AG08396 (cell line): ENCODE data around the gene FOXP1.

Experiments used
- DNase-seq: peaks from one replicate; pipeline ENCODE4 v3.0.0; 2012; ENCODE audit warnings: low spot score, mixed read lengths

FOXP1 gene

DNA sequence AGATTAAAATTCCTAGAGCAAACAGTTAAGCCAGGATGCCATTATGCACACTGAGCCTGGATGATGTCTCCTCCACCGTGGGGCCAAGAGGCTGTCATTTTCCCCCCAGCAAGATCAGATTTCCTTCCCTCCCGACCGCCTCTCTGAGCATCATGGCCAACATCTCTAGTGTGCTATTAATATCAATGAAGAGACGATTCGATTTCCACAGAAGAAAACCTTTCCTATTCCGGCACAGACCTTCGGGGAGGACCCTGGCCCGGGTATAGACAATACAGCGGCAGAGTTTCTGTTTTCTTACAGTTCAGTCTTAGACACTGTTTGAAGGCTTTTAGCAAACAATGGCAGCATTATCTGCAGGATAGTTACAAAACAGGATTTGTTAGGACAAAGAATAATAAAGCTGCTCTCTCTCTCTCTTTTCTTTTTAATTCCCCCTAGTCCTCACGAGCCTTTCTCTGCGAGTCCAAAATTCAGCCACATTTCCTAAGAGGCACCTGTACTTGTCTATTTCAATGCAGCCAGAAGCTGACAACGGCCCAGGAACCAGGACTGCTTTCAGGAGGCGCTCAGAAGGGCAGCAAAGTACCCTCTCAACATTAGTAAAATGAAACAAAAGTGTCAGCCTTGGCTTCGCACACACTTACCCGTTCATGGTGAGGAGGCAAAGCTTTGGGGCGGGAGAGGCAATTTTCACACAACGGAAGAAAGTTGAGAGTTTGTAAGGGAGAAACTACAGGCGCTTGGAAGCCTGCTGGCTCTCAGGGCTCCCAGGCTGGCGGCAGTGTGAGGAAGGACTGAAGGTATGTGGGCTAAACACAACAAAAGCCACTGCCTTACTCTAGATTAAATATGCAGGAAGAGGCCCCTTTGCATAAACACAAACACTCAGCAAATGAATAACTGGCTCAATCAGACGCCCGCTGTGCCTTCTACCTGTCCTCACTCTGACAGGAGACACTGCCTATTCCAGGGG lies 278.0 kb downstream of the FOXP1 start:
- no peak for DNase-seq

DNA sequence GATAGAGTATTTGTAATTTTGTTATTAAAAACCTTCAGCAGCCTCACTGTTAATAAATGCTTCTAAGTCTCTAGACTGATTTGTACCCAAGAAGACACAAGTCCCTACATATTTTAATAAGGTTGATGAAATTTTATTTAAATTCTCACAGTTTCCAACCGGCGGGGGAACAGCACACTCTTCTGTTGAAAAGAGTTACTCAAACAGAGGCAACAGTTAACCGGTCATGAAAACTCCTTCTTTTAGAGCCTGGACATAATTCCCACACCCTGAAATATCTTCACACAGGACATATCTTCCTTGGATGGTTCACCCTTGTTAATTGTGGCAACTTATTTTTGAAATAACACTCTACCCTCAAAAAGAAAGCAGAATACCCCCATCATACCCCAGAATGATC lies 278.8 kb downstream of the FOXP1 start:
- DNase-seq = no peak

DNA sequence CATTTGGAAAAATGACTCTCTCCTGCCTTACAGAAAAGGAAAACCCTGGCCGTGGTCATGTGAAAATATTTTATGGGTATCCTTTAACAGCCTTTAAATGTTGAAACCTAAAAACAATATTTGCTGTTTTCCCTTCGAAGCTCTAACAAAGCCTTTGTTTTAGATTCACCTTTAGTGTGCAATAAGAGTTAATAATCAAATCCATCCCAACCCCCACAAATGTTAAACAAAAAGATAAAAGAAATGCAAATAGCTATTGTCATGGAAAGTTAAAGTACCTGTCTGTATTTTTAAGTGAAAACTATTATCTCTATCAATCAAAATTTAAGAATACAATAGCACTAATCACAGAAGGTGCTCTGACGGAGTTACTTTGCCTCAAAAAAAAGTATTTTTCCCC lies 279.3 kb downstream of the FOXP1 start:
- no peak for DNase-seq

DNA sequence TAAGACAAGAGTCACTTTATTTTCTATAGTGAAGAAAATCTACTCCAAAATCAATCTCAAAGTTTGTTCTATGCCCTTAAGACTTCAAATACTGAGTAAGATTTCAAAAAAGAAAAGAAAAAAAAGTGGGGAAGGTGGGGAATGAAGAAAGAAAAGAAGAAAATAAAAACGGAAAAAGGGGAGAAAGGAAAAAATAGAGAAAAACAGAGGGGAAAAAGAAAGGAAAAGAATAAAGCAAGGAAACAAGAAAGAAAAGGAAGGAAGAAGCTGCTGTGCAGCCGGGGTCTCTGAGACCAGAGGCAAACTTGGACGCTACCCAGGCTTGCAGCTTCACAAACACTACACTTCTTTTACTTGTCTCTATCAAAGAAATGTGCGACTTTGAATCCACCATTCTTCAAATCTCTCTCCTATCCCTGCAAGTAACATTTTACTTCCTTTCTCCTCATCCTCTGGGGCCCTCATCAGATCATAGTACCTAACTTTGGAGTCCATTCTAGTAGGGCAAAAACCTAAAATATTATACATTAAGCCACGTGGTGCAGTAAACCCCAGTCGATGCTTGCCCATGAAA lies 279.8 kb downstream of the FOXP1 start:
- DNase-seq = no peak

DNA sequence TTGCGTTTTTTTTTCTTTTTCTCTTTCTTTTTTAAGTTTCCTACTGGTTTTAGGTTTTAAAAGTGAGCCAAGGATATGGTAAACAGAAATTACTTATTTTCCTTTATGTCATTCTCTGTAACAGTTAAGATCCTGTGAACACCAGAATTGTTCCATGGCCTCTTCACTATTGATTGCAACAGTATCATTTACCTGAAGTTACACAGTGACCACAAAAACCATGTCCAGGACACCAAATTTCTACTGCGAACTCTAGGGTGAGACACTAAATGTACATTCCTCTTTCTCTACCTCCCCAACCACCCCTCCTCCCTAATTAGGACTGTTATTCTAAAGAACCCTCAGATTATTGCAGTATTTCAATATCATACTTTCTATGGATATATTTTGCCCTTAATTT lies 280.9 kb downstream of the FOXP1 start:
- no peak for DNase-seq

DNA sequence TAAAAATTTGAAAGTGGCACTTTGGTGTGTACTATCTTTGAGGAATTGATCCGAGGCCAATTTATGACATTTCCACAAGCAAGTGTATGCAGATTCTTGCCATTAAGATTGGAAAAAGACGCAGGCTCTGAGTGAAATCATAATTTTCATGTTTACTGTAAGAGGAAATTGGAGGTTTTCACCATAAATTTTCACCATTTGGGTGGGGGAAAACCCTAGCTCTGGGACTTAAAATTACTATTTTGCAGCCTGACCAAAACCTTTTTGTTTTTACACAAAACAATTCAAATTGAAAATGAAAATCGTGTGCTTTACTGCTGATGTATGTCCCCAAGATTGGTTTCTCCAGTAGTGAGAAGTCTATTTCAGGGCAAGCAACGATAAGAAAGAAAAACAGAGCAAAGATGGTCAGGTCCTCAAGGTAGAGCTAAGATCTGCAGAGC lies 282.6 kb downstream of the FOXP1 start:
- no peak for DNase-seq

DNA sequence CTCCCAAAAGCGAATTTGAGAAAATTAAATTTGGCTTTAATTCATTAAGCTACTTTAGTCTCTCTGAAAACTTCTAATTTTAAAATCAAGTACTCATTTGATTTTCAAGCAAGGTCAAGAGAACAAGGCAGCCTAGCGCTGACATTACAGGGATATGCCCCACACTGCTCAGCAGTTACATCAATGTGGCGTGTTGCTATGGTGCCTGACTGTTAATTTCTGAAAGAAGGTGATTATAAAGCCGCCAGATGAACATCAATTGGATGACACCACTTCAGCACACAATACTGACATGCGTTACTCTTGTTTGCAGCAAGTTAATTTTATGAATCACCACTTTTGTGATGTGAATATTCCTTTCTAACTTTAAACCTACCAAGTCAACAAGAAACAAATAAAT lies 284.4 kb downstream of the FOXP1 start:
- DNase-seq = no peak

DNA sequence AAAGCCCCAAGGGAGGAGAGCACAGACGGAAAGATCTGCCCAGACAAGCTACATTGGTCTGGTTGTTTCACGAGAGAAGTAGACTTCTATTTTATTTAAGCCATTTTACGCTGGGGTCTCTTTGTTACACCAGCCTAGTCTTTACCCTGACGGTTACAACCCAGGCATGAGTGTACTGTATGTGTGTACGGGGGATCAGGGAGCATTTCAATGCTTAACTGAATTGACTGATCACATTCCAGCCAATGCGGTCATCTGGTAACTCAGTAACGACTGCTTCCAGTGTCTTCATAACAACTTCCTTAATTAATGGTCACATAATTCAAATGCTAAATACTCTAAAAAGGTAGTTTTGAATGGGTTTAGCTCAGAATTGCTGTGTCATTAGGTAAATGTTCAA lies 288.6 kb downstream of the FOXP1 start:
- no peak for DNase-seq

DNA sequence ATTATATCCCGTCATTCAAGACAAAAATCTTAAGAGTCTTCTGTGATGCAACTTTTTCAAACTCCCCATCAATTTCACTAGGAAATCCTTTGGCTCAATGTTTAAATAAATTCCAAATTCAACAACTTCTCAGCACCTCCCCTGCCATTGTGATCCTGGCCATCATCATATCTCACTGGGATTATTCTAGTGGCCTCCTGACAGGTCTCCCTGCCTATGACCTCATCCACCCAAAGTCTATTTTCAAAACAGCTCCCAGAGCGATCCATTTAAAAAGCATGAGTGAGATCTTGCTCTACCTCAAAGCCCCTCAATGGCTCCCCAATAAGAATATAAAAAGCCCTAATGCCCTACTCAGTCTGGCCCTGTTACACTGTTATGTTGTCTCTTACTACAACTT lies 293.2 kb downstream of the FOXP1 start:
- no peak for DNase-seq

DNA sequence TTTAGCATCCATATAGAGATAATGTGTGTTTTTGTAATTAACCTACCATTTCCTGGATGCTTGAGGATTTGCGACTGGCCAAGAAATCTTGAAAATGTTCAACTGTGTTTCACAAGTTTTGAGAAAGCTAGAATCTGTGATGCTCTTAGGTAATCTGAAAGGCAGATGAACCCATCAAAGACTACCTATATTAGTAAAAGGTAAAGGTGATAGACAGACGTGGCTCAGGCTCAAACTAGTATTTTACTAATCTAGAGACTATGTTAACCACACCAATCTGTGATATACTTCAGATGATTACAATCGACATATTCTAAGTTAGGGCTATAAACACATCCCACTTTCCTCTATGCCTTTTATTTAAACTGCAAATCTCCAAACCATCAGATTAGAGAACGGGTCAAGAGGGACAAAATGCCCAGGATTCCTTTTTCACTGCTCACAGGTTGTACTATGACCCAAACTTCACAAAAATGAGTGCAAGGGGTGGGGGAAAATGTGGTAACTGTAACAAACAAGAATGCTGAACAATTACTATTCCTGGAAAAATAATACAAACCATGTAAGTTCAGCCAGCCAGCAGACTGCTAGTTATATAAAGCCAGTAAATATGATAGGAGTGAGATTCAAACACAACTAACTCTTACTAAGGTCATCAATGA lies 295.1 kb downstream of the FOXP1 start:
- DNase-seq = no peak

DNA sequence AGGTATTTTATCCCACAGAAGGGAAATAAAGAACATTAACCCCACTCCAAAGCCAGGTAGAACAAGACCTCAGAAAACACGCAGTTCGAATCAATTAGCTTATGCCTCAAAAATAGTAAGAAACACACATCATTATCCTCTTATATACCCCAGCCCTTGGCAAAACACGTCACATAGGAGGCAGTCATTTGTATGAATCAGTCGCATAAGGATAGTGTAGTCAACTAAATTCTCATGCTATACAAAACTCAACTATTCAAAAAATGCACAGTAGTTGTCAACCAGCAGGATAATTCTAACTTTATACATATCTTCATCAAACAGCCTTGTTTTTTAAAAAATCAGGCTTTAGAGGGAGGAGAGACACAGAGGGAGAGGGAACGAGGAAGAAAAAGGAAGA lies 298.4 kb downstream of the FOXP1 start:
- DNase-seq = no peak

DNA sequence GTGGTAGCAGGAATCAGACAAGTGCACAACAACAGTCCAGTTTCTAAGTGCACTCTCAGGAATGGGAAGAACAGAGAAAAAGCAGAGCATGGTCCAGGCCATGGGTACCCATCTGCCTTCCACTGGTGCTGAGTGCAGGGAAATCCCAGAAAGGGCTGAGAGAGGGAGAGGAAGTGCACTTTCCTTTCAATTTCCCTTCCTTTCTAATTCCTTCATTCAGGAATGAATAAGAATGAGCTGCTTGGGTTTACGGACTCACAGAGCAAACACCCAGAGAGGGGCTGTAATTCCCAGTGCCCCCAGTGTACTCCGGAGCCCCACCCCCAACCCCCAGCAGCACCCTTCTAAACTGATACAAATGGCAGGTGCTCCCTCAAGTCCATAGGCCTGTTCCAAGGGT lies 300.6 kb downstream of the FOXP1 start:
- DNase-seq = no peak

DNA sequence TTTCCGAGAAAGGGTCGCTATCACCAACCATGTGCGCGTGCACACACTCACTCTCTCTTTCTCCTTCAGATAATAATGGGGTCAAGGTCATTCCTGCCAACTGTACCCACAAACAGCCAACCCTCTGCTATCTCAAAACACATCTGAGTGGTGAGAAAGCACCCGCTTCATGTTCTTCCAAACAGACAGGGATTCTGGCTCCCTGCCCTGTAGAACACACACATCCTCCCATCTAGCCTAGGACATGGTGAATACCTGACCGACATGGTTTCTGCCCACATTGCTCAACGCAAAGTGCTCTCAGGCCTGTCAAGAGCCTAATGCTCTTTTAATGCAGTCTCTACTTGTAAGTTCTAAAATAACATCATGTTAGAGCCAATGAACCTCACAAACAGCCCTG lies 302.2 kb downstream of the FOXP1 start:
- DNase-seq = no peak

DNA sequence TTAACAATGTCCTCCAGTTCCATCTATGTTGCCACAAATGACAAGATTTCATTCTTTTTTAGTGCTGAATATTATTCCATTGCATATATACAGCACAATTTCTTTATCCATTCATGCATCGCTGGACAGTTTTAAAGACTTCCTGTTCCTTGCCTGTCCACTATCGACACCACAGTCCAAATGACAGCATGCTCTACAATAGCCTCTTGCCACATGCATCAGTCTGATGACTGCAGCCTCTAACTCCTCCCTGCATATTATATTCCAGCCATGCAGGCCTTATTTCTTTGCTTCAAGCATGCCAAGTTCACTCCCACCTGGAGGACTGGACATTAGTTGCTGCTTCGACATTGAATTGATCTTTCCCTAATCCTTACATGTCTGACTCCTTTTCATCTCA lies 306.2 kb downstream of the FOXP1 start:
- no peak for DNase-seq

DNA sequence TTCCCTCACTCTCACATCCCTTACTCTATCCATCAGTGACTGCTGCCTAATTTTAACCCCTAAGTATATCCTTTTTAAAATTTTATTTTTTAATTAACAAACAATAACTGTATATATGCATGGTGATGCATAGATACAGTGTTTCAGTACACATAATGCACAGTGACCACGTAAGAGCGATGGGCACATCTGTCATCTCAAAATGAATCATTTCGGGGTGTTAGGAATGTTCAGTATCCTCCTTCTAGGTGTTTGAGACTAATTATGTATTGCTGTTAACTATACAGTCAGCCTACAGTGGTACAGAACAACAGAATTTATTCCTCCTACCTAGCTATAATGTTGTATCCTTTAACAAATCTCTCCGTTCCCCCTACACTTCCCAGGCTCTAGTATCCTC lies 307.0 kb downstream of the FOXP1 start:
- DNase-seq = no peak

DNA sequence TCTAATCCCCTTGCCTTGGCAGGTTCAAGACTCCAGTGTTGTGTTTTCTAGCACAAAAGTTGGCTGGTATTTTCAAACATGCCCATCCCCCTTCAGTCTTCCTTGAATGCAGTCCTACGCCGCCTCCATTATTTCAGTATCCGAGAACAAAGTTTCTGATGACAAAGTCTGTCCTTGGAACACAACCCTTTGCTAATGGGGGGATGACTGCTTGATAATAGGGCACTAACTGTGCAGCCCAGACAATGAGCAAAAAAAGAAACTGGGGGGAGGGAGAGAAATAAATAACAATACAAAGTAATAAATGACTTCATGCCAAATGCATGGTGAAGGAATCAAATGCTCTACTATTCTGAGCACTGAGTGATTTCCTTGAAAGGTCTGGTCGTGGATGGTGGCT lies 310.1 kb downstream of the FOXP1 start:
- no peak for DNase-seq

DNA sequence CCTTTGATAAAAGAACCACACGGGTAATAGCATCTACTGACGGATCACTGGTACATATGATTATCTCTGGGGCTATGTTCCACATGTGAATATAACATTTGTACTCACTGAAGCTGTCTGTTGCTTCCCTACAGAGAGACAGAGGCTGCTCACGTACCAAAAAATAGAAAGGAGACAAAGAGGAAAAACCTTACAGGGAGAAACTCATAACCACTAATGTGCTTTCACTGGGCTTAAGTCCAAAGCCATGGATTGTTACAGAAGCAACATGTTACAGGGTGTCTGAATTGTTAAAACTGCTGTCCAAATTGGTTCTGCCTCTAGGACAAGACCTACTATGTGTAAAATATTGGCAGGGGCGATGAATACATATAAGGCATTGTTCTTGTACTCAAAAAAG lies 311.9 kb downstream of the FOXP1 start:
- DNase-seq = no peak

DNA sequence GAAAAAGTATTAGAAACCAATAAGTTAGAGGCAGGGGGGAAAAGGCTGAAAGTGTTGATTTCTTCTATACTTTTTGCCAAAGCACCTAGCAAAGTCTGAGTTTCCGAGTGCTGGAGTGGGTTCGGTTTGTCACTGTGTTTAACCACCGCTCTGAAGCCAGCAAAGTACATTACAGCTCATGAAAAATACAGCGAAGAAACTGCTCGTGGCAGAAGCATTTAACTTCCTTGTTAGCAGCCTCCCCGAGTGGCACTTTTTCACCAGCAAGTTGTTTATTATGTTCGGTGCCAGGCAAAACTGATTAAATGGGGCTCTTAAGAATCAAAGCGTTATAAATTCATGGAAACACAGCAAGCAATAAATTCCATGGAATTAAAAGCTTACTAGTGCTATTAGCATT lies 313.6 kb downstream of the FOXP1 start:
- no peak for DNase-seq

DNA sequence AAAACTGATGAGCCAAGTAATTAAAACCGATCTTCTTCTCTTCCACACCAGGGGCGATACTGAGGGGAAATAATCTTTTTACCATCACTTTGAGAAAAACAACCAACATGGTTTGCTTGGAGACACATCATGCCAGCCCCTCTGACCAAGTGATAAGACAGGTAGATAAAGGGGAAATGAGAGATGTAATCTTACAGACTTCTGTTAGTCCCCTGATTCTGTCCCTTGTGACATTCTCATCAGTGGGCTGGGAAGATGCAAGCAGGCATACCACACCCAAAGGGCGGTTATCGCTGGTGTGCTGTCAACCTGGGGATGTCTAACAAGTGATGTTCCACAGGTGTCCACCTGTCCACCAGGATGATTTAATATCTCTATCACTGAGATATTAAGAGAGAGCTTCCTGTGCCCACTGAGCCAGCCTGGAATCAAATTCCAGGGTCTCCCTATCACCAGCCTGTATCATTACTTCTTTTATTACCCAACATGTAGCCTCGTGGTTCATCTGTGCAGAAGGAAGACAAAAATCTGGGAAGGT lies 315.0 kb downstream of the FOXP1 start:
- no peak for DNase-seq

DNA sequence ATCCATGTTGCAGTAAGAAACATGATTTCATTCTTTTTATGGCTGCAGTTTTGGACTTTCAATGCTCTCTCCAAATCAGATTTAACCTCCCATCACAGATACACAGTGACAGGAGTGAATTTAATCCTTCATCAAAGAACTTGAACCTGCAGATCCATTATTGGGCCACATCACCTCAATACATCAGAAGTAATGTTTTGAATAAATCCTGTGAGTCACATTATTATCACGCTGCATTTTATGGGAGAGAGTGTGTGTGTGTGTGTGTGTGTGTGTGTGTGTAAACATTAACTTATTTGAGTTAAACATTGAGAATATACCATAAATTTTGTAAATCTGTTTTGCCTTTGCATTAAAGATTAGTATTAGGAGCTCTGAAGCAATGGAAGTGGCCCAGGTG lies 316.7 kb downstream of the FOXP1 start:
- DNase-seq = no peak

DNA sequence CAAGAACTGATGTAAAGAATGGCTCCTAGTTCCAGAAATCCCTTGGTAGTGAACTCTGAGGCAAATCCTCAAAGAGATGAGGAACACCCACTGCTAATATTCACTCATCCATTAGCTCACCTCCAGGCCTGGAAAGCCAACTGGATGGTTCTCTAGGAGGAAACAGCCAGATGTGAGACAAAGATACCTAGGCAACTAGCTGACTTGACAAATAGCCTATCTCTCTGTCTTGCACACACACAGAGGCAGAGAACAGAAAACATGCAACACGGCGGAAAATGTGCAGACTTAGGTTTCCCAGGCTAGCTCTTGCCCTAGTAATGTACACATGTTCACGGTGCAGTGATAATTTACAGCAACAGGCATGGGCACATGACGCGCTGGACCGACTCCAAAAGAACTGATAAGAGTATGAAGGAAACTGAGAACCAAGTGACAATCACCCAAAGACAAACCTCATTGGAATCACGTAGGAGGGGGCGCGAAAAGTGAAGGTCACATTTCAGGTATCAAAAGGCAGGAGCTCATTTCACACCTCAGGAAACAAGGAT lies 318.1 kb downstream of the FOXP1 start:
- no peak for DNase-seq

DNA sequence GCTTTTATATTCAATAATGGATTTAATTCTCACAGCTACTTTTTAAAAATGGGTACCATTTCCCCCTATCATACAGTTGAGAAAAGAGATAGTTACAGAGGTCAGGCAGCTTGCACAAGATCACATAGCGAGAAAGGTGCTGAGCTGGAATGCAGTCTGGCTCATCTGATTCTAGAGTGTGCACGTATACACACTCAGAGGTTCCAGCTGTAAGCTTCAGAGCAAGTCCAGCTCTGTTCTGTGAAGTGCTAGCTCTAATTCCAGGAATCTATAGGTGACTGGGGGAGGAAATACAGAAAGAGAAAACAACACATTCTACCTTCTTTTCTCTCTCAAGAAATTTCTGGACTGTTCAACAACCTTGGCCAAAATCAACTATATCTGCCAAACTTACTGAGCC lies 318.7 kb downstream of the FOXP1 start:
- no peak for DNase-seq
